HepG2 (cell line): ENCODE data around the gene SLC20A1. TPM values are rescaled to one million over a fixed set of nuclear protein-coding genes. Genes with fewer than 3 reads are reported as not detected.

ENCODE experiments used
- ATF7 ChIP-seq, 2 experiments: fragments of 450-650 bp in 1 of 2; sonication (generic) in 1 of 2; formaldehyde crosslinking in 1 of 2; IDR thresholded peaks; 2 replicates each; pipeline versions ENCODE4 v1.4.0 to v1.6.1; 2016 to 2020; ENCODE audit warnings: antibody characterized with exemption in 1 of 2, mild to moderate bottlenecking in 1 of 2, missing genetic modification reagents in 1 of 2
- ATF7-NPFF ChIP-seq: sonication (generic); formaldehyde crosslinking; IDR thresholded peaks from 2 replicates; pipeline ENCODE4 v1.8.1; 2023; ENCODE audit warnings: mild to moderate bottlenecking, low read depth, missing genetic modification reagents, moderate library complexity
- ELF3 ChIP-seq: IDR thresholded peaks from 2 replicates; pipeline ENCODE4 v1.6.1; 2016; ENCODE audit warnings: missing genetic modification reagents, missing compliant biosample characterization
- GATAD1 ChIP-seq: IDR thresholded peaks from 2 replicates; pipeline ENCODE4 v1.6.1; 2016; ENCODE audit warnings: missing genetic modification reagents, missing compliant biosample characterization
- HDAC1 ChIP-seq: sonication (generic); formaldehyde crosslinking; IDR thresholded peaks from 2 replicates; pipeline ENCODE4 v1.5.1; 2020; ENCODE audit warnings: mild to moderate bottlenecking, missing genetic modification reagents
- NFE2L2 ChIP-seq: fragments of 150-350 bp; IDR thresholded peaks from 2 replicates; pipeline ENCODE4 v1.6.1; 2014; ENCODE audit warnings: low read length
- NPAS2 ChIP-seq: sonication (generic); formaldehyde crosslinking; IDR thresholded peaks from 2 replicates; pipeline ENCODE4 v1.8.0; 2022; ENCODE audit warnings: mild to moderate bottlenecking, missing genetic modification reagents, borderline replicate concordance
- PLSCR1 ChIP-seq: sonication (generic); formaldehyde crosslinking; IDR thresholded peaks from 2 replicates; pipeline ENCODE4 v1.5.0; 2020; ENCODE audit warnings: missing genetic modification reagents, mild to moderate bottlenecking, borderline replicate concordance
- RBFOX2 ChIP-seq: fragments of 200-400 bp; formaldehyde crosslinking; IDR thresholded peaks from 2 replicates; pipeline ENCODE4 v1.6.1; 2017; ENCODE audit warnings: low read depth, mild to moderate bottlenecking, low read length
- SCMH1 ChIP-seq: sonication (generic); formaldehyde crosslinking; IDR thresholded peaks from 2 replicates; pipeline ENCODE4 v1.9.0; 2021; ENCODE audit warnings: missing genetic modification reagents, mild to moderate bottlenecking, borderline replicate concordance
- SMAD9 ChIP-seq: sonication (generic); formaldehyde crosslinking; IDR thresholded peaks from 2 replicates; pipeline ENCODE4 v1.5.1; 2020; ENCODE audit warnings: mild to moderate bottlenecking, missing genetic modification reagents
- SOX5 ChIP-seq: IDR thresholded peaks from 2 replicates; pipeline ENCODE4 v1.6.1; 2016; ENCODE audit warnings: borderline replicate concordance
- SRSF4 ChIP-seq: fragments of 200-400 bp; formaldehyde crosslinking; IDR thresholded peaks from one replicate; pipeline ENCODE4 v1.6.1; 2018; ENCODE audit warnings: mild to moderate bottlenecking, low read depth, low read length, moderate library complexity; ENCODE audit not compliant: poor library complexity, severe bottlenecking
- TEAD3 ChIP-seq: optimal IDR thresholded peaks from 2 replicates; pipeline ENCODE3; 2016; ENCODE audit warnings: borderline replicate concordance
- ZBTB38 ChIP-seq: sonication (generic); formaldehyde crosslinking; IDR thresholded peaks from 2 replicates; pipeline ENCODE4 v1.5.1; 2020; ENCODE audit warnings: mild to moderate bottlenecking, missing genetic modification reagents
- ZBTB4 ChIP-seq: sonication (generic); formaldehyde crosslinking; IDR thresholded peaks from 2 replicates; pipeline ENCODE4 v1.4.0; 2020; ENCODE audit warnings: missing genetic modification reagents, mild to moderate bottlenecking, borderline replicate concordance
- ZFYVE20 ChIP-seq: sonication (generic); formaldehyde crosslinking; IDR thresholded peaks from 2 replicates; pipeline ENCODE4 v1.8.0; 2023; ENCODE audit warnings: low read depth, mild to moderate bottlenecking, moderate library complexity, missing genetic modification reagents, borderline replicate concordance
- ZNF552 ChIP-seq: sonication (generic); formaldehyde crosslinking; IDR thresholded peaks from 2 replicates; pipeline ENCODE4 v1.9.0; 2022; ENCODE audit warnings: missing genetic modification reagents, mild to moderate bottlenecking, borderline replicate concordance
- ZNF569 ChIP-seq: sonication (generic); formaldehyde crosslinking; IDR thresholded peaks from 2 replicates; pipeline ENCODE4 v1.5.0; 2020; ENCODE audit warnings: mild to moderate bottlenecking, missing genetic modification reagents, moderate library complexity, borderline replicate concordance
- ZNF710 ChIP-seq: sonication (generic); formaldehyde crosslinking; IDR thresholded peaks from 2 replicates; pipeline ENCODE4 v1.5.0; 2020; ENCODE audit warnings: mild to moderate bottlenecking, missing genetic modification reagents, borderline replicate concordance
- ZNF777 ChIP-seq: sonication (generic); formaldehyde crosslinking; IDR thresholded peaks from 2 replicates; pipeline ENCODE4 v1.4.0; 2020; ENCODE audit warnings: missing genetic modification reagents
- polyA plus RNA-seq, 8 experiments: library from polyadenylated mRNA; depleted of rRNA in 3 of 8; stranded (reverse) in 7 of 8; unstranded in 1 of 8; fragments of >200 nt; fragmentation: Illumina TruSeq in 4 of 8; extraction: Trizol in 4 of 8; gene quantifications; 2 replicates each; pipeline versions ENCODE4 v1.2.1 to v1.2.3, GENCODE V29; 2011 to 2016; ENCODE audit warnings: low read depth in 4 of 8, missing spikeins in 1 of 8, mixed read lengths in 1 of 8; ENCODE audit not compliant: insufficient read depth in 1 of 8
- total RNA-seq, 5 experiments: library from RNA; depleted of rRNA; stranded (reverse); fragments of >200 nt; fragmentation: Illumina TruSeq; extraction: Trizol; gene quantifications; 2 replicates each; pipeline ENCODE4 v1.2.3, GENCODE V29; 2016; ENCODE audit warnings: low read depth in 1 of 5

The SLC20A1 gene
- total and polyA plus RNA-seq, 2 of the 13 experiments (the other 11 are each of a cell fraction or from before 2014, with no cell fraction given): 54.0 to 85.9 TPM

- TF ChIP-seq ZNF710 (CRISPR knock-in tag) (0 out of 2 replicates have a peak, but pooled peaks have one; percentile 15), GATAD1 (CRISPR knock-in tag) (peak; percentile 55; the same call in 1 of the 2 replicates), TEAD3 (CRISPR knock-in tag) (peak; percentile 97), ZNF777 (CRISPR knock-in tag) (no peak), ATF7-NPFF (no peak; the same call in 1 of the 2 replicates), SRSF4 (no peak), ELF3 (CRISPR knock-in tag) (peak; percentile 99), SOX5 (CRISPR knock-in tag) (peak; percentile 88), ZBTB38 (no peak), ZBTB4 (CRISPR knock-in tag) (no peak), ZNF569 (CRISPR knock-in tag) (no peak), HDAC1 (peak; percentile 85), RBFOX2 (no peak), SCMH1 (CRISPR knock-in tag) (no peak), ZFYVE20 (CRISPR knock-in tag) (no peak), NFE2L2 (no peak), ATF7 (IDR thresholded peaks at IDR 0.05) (no peak), ATF7 (CRISPR knock-in tag; IDR thresholded peaks at IDR 0.05) (no peak; the same call in 1 of the 2 replicates), PLSCR1 (CRISPR knock-in tag) (no peak), ZNF552 (CRISPR knock-in tag) (no peak), SMAD9 (CRISPR knock-in tag) (no peak), NPAS2 (CRISPR knock-in tag) (no peak)
Measured at GRCh38 chr2:112644155-112644932, 1.4 kb upstream of the SLC20A1 start (continued).
